GM12873 (cell line): ENCODE measurements around the gene PHF23.

Experiments
- TF ChIP-seq, protein P1 (sequence below): IDR thresholded peaks from 2 replicates; pipeline ENCODE4 v1.5.1; 2012; ENCODE audit warnings: low read depth, mild to moderate bottlenecking, moderate library complexity, low read length, control low read depth; ENCODE audit not compliant: insufficient read depth; ENCODE audit errors: missing control alignments

The PHF23 gene

DNA sequence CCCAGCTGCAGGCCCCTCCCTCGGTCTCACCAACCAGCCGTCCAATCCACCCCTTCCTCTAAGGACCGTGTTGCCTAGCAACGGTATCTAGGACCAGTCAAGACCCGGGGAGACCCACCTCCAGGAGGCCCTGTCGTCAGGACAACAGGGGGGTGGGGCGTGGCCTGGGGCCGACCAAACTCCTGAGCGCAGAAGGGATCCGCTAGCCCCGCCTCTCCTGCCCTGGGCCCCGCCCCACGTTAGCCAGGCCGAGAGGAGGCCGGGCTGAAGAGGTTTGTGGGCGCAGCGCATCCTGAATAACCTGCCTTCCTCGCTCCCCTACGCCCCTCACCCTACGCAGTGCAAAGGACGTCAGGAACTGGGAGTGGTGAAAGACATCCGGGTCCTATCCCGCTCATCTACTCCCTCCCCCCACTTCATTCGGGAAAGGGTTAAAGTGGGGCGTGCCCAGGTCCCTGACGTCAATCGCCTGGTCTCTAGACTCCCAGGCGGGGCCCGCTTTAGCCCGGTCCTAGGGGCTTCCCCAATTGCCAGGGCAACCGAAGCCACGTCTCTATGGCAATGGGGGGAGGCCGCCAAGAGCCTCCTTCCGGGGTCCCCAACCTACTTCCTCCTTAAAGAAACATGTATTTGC lies 34.3 kb downstream of the PHF23 start:
- TF ChIP-seq, protein P1, sequence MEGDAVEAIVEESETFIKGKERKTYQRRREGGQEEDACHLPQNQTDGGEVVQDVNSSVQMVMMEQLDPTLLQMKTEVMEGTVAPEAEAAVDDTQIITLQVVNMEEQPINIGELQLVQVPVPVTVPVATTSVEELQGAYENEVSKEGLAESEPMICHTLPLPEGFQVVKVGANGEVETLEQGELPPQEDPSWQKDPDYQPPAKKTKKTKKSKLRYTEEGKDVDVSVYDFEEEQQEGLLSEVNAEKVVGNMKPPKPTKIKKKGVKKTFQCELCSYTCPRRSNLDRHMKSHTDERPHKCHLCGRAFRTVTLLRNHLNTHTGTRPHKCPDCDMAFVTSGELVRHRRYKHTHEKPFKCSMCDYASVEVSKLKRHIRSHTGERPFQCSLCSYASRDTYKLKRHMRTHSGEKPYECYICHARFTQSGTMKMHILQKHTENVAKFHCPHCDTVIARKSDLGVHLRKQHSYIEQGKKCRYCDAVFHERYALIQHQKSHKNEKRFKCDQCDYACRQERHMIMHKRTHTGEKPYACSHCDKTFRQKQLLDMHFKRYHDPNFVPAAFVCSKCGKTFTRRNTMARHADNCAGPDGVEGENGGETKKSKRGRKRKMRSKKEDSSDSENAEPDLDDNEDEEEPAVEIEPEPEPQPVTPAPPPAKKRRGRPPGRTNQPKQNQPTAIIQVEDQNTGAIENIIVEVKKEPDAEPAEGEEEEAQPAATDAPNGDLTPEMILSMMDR, result no peak

DNA sequence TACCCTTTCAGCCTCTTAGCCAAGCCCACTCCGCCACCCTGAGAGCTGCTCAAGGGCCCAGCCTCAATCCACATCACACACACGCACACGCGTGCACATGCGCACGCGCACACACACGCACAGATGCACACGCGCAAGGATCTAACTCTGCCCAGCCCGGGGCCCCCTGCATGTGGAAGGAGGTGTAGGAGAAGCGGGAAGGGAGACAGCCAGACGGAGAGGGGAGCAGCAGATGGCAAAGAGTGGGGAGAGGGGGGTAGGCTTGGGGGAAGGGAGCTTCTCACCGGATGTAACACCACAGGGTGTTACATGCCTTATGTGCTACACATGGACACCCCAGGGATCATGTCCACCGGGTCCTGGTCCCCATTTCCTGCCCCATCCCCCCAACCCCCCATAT lies 34.9 kb downstream of the PHF23 start:
- TF ChIP-seq, protein P1, result no peak

DNA sequence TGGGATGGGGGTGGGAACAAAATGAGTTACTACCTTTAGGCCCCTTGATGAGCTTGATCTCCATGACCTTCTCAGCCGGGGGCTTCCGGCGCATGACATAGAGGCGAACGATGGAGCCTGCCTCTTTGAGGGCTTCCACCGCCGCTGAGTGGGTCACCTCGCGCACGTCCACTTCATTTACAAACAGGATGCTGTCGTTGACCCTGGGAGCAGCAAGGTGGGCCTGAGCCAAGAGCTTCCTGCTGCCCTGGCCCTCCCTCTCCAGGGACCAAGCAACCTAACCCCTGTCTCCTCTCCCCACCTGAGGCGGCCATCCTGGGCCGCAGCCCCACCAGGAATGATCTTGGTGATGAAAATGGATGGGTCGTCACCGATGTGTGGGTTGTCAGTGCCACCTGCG lies 35.9 kb downstream of the PHF23 start:
- TF ChIP-seq, protein P1, result no peak

DNA sequence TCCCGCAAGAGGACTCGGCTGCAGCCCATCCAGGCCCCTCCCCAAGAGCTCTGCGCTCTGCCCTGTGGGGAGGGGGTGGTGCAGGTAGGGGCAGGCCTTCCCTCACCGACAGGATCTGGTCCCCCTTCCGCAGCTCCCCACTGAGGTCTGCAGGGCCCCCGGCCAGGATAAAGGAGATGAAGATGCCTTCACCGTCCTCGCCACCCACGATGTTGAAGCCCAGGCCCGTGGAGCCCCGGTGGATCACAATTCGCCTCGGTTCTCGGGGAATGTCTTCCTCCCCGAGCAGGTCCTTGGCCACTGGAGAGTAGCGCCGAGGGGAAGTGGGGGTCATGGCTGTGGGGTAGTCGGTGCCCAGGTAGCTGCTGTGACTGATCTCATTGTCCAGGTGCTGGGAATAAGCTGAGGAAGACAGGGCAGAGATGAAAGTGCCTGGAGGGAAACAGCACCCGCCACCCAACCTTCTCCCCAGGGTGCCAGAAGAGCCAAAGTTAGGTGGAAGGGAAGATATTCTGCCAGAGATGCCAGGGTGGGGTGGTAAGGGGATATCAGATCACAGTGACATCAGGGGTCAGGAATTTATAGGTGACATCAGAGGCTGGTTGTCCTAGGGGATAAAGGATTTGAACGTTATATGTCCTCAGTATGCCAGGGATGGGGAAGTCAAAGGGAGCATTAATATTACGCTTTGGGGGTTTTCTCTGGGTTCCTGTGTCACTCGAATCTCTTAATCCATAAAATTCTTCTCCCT lies 42.4 kb downstream of the PHF23 start:
- TF ChIP-seq, protein P1, result no peak

DNA sequence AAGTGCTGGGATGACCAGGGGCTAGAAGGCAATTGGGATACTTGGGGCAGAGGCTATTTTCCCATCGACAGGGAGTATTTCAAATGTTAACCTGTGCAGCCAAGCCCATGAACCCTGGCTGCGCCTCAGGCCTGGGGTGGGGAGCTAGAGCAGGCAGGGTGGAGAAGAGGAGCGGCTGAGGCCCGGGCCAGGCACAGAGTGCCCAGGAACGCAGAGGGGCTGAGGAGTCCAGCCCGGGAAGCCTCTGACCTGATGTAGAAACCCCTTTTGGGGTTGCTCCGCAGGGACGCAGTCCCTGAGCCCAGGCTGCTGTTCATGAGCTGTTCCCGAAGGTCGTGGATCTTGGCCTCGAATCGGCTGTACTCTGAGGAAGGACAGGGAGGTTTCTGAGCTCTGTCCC lies 43.3 kb downstream of the PHF23 start:
- TF ChIP-seq, protein P1, result no peak

DNA sequence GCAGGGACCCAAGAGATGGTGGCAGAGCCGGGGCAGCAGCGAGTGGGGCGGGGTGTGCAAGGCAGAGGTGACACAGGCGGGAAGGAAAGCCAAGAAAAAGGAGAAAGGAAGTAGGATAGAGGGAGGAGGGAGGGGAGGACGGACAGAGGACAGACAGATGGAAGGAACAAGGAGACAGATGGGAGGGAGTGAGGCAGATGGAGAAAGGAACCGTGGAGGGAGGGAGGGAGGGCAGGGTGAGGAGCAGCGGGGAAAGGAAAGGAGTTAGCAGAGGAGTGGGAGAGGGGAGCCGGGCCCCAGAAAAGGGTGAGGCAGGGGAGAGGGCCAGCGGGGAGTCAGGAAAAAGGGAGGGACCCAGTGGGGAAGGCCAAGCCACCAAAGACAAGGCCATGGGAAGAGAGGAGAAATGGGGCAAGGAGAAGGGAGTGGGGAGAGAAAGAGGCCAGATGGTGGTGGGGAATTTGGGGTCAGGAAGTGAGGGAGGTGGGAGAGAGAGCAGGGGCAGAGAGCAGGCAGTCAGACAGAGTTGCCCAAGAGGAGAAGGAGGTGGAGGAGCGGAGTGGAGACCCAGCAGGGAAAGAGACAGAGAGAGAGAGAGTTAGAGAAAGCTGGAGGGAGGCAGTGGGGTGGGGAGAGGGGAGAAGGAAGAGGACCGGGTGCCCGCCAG lies 46.9 kb downstream of the PHF23 start:
- TF ChIP-seq, protein P1, result no peak

DNA sequence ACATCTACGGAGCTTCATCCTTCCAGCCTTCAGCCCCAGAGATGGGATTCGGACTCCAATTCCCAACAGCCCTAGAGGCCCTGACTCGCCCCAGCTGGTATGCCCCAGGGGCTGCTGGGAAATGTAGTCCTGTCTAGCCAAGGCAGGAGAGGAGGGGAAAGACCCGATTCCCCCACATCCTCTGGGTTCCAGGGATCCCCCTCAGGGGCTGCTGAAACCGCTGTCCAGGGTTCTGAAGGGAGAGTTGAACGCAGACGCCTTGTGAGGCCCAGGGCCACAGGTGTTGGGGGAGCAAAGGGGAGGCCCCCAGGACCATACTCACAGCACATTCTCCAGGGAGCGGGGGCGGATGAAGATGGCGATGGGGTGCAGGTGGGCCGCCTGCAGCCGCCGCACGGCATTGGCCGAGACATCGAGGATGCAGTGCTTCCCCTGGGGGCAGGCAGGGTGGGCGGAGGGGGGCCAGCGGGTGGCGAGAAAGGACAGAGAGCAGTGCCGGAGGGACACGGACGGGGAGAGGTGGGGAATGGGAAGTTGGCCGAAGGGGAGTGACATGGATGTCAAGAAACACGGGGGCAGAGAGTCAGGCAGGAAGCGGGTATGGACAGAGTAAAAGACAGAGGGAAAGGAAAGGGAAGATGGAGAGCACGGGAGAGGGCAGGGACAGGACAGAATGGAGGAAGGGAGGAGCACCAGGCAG lies 47.5 kb downstream of the PHF23 start:
- TF ChIP-seq, protein P1, result no peak
